Nephron progenitor cell (in vitro differentiated cells): Measurements from ENCODE around the gene HPCAL1.

Source experiments
- DNase-seq: peaks from one replicate; pipeline ENCODE4 v3.0.0; 2021
- H3K27ac Mint-ChIP-seq: 2 replicates; pipeline ENCODE4 v1.8.0; 2021; ENCODE audit warnings: mild to moderate bottlenecking, moderate library complexity, mixed read lengths
- H3K27me3 Mint-ChIP-seq: 2 replicates; pipeline ENCODE4 v1.8.0; 2021; ENCODE audit warnings: mild to moderate bottlenecking, low read depth, mixed read lengths; ENCODE audit not compliant: poor library complexity
- H3K36me3 Mint-ChIP-seq: 2 replicates; pipeline ENCODE4 v1.8.0; 2021; ENCODE audit warnings: low read depth, mixed read lengths
- H3K4me1 Mint-ChIP-seq: 2 replicates; pipeline ENCODE4 v1.8.0; 2021; ENCODE audit warnings: mixed read lengths
- H3K4me3 Mint-ChIP-seq: 2 replicates; pipeline ENCODE4 v1.8.0; 2021; ENCODE audit warnings: mild to moderate bottlenecking, moderate library complexity, mixed read lengths
- H3K9me3 Mint-ChIP-seq: 2 replicates; pipeline ENCODE4 v1.8.0; 2021; ENCODE audit warnings: mild to moderate bottlenecking, moderate library complexity, mixed read lengths
- TF ChIP-seq, protein P1 (sequence below): fragments of 200-600 bp; sonication (generic); IDR thresholded peaks from 2 replicates; pipeline ENCODE4 v1.5.0; 2021; ENCODE audit warnings: antibody characterized with exemption

The HPCAL1 gene

DNA sequence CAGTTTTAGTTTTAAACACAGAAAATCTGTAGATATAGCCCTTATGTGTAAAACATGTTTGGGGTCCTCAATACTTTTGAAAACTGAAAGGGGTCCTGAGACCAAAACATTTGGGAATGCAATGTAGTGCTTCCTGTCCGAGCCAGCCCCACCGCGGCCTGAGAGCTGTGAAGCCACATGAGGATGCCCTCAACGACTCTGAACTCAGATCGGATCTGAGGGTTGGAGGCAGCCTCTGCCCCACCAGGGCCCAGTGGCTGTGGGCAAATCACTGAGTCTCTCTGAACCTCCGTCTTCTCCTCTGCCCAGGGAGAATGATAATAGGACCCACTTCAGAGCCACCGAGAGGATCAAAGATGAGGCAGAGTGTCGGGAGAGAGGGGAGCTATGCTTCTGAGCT lies 33.4 kb upstream of the HPCAL1 start:
- H3K4me3 Mint-ChIP-seq, result no peak overlapping the region
- peaks cover 3% of the 10 kb centered on the region for H3K4me1 Mint-ChIP-seq
- DNase-seq, result no peak
- no peak overlapping the region for H3K27ac Mint-ChIP-seq
- H3K36me3 Mint-ChIP-seq, result no peaks in the 10 kb centered on the region
- no peaks in the 10 kb centered on the region for H3K9me3 Mint-ChIP-seq
- TF ChIP-seq, protein P1, sequence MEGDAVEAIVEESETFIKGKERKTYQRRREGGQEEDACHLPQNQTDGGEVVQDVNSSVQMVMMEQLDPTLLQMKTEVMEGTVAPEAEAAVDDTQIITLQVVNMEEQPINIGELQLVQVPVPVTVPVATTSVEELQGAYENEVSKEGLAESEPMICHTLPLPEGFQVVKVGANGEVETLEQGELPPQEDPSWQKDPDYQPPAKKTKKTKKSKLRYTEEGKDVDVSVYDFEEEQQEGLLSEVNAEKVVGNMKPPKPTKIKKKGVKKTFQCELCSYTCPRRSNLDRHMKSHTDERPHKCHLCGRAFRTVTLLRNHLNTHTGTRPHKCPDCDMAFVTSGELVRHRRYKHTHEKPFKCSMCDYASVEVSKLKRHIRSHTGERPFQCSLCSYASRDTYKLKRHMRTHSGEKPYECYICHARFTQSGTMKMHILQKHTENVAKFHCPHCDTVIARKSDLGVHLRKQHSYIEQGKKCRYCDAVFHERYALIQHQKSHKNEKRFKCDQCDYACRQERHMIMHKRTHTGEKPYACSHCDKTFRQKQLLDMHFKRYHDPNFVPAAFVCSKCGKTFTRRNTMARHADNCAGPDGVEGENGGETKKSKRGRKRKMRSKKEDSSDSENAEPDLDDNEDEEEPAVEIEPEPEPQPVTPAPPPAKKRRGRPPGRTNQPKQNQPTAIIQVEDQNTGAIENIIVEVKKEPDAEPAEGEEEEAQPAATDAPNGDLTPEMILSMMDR, result no peak
- H3K27me3 Mint-ChIP-seq, result peaks cover 7% of the 10 kb centered on the region

DNA sequence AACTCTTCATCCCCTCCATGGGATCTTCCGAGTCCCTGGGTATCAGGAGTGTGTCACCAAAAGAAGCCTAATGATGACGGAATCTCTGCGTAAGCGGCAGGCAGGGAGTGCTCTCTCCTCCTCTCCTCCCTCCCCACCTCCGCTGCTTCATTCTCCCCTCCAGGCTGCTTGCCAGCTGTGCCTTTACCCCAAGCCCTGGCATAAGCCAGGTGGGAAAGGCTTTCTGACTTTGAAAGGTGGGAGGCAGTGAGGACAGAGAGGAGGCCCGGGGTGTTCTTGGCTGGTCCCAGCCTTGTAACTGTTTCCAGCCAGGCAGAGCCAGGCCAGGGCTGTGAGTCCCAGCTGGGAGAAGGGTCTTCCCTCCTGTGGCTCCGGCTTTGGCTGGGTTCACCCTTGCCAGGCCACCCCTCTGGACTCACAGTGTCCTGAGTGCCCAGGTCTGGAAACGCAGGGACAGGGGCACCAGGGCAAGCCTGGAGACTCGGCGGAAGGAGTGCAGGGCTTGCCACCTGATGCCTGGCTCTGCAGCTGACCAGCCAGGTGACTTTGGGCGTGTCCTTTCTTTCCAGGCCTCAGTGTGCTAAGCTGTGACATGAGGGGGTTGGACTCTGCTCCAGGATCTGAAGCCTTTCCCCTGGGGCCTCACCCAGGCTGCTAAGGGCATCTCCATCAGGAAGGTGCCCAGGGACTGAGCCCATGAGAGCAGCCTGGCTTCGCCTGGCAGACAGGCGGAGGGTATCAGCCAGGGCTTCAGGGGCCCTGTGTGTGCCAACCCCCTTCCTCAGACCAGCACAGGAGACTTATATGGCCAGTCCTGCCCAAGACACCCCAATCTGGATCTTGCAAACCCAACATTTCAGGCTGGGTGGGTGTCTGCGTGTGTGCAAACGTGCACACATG lies 32.7 kb upstream of the HPCAL1 start:
- Mint-ChIP-seq H3K27ac (no peak overlapping the region), H3K4me1 (peaks cover 3% of the 10 kb centered on the region), H3K4me3 (no peak overlapping the region), H3K9me3 (no peaks in the 10 kb centered on the region), H3K36me3 (no peaks in the 10 kb centered on the region), H3K27me3 (peaks cover 5% of the 10 kb centered on the region)
- TF ChIP-seq, protein P1, result no peak
- DNase-seq, result no peak

DNA sequence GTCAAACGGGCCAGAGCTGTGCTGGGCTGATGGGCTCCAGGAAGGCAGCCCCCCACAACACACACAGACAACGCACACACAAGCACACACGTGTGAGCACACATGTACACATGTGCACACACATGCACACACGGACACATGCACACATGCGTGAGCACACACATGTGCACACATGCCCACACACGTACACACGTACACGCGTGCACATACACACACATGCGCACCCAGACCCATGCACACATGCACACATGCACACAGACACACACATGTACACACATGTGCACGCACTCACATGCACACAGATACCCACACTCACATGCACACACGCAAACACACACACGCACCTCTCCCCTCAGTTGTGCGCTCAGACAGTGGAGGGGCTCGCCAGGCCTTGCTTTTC lies 31.2 kb upstream of the HPCAL1 start:
- Mint-ChIP-seq H3K4me1 (peaks cover 9% of the 10 kb centered on the region), H3K27me3 (peaks cover 4% of the 10 kb centered on the region), H3K27ac (no peak overlapping the region), H3K4me3 (no peak overlapping the region), H3K36me3 (no peaks in the 10 kb centered on the region), H3K9me3 (no peaks in the 10 kb centered on the region)
- TF ChIP-seq, protein P1, result no peak
- DNase-seq, result no peak

DNA sequence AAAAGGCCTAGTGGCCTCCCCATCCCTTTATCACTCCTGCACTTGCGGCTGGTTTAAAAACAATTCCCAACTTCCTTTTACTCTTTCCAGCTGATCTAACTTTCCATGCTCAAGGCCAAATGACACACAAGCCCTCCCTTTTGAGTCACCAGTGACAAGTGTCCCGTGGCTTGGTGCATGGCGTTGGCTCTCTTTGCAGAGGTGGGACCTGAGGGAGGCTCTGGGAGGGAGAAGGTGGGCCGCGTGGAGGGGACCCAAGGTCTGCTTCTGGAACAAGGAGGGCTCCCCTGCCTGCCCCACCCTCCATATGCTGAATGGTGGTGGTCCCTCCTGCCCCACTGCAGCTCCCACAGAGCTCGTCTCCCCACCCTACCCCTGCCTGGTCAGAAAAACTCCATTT lies 30.8 kb upstream of the HPCAL1 start:
- no peaks in the 10 kb centered on the region for H3K36me3 Mint-ChIP-seq
- no peak overlapping the region for H3K4me3 Mint-ChIP-seq
- H3K4me1 Mint-ChIP-seq, result peaks cover 13% of the 10 kb centered on the region
- TF ChIP-seq, protein P1, result no peak
- no peaks in the 10 kb centered on the region for H3K9me3 Mint-ChIP-seq
- H3K27ac Mint-ChIP-seq, result no peak overlapping the region
- DNase-seq, result no peak
- peaks cover 4% of the 10 kb centered on the region for H3K27me3 Mint-ChIP-seq

DNA sequence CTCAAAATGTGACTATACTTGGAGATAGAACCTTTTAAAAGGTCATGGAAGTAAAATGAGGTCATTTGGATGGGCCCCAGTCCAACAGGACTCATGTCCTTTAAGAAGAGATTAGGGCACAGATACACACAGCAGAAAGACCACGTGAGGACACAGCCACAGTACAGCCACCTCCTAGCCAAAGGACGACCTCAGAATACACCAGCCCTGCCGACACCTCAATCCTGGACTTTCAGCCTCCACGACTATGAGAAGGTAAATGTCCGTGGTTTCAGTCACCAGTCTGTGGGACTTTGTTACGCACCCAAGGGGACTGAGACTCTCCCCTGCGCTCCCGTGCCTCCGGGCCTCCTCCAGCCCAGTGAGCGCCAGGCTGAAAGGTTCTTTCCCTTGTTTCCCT lies 30.2 kb upstream of the HPCAL1 start:
- Mint-ChIP-seq H3K27ac (no peak overlapping the region), H3K4me3 (no peak overlapping the region), H3K27me3 (peaks cover 4% of the 10 kb centered on the region), H3K36me3 (no peaks in the 10 kb centered on the region), H3K9me3 (no peaks in the 10 kb centered on the region), H3K4me1 (peaks cover 18% of the 10 kb centered on the region)
- no peak for DNase-seq
- TF ChIP-seq, protein P1, result no peak
